Stimulated activated CD4-positive, alpha-beta T cell treated with anti-CD3 and anti-CD28 coated beads, Interleukin-1b, Interleukin-23, amount 100 ng/mL, for 24 hours (primary cell): ENCODE data around the gene ELANE.
"Not testable (repeated sequence)": the region's sequence is repeated elsewhere in the genome, so short reads cannot be mapped to it uniquely, and the experiment has no call there.

Experiments
- DNase-seq, 4 experiments: peaks; one replicate each; pipeline ENCODE4 v3.0.0-alpha.2; 2020; ENCODE audit warnings: low read depth in 4 of 4, low spot score in 1 of 4

ELANE gene

DNA sequence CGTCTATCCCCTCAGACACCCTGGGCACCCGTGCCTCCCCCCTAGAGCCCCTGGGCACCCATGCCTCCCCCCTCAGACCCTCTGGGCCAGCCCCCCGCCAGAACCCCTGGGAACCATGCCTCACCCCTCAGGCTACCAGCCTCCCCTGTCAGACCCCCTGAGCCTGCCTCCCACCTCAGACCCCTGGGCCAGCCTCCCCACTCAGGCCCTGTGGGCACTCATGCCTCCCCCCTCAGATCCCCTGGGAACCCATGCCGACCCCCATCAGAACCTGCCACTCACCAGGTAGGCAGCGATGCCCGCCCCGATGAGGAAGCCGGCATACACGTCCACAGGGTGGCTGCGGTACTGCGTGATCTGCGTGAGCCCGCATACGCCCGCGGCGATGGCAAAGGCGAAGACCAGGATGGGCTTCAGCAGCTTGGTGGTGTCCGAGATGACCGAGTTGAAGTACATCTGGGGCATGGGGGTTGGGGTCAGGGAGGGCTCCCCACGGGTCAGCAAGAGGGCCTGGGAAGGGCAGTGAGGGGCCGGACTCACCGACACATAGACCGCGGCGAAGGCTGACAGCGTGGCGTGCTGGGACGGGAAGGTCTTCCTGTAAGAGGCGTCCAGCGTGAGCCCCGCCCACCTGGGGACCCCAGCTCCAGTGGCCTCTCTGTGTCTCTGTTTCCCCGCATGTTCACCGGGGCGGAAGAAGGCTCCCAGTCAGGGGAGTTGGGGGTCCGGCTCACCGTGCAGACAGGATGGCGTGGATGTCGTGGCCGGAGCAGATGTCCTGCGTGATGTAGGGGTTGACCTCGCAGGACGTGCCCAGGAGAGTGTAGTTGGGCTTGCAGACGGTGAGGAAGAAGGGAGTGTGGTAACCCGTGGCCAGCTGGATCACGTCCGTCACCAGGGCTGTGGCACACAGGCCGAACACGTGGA lies 37.7 kb upstream of the ELANE start:
- DNase-seq: no peak

- DNase-seq: no peak
Measured at GRCh38 chr19:815079-815774, 36.9 kb upstream of the ELANE start.

DNA sequence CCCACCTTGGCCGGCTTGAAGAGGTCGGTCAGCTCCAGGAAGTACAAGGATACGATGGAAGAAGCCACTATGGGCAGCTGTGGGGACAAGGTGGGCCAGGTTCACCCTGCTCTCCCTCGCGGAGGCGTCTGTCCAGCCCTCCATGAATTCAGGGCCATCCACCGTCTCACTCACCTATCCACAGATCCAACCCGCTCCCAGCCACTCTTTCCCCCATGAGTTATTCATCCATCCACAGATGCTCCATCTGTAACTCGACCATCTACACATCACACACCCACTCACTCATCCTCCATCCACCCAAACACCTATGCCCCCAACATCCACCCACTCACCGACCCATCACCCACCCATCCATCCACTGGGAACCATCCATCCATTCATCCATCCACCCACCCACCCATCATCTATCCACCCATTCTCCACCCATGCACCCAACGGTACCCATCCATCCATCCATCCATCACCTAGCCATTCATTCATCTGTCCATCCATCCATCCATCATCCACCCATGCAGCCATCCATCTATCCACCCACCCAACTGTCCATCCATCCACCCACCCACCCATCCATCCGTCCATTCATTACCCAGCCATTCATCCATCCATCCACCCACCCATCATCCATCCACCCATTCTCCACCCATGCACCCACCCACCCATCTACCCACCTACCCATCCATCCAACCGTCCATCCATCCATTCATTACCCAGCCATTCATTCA lies 36.2 kb upstream of the ELANE start:
- no peak for DNase-seq

GRCh38 chr19:816500-816857 lies 35.6 kb upstream of the ELANE start:
- no peak for DNase-seq

DNA sequence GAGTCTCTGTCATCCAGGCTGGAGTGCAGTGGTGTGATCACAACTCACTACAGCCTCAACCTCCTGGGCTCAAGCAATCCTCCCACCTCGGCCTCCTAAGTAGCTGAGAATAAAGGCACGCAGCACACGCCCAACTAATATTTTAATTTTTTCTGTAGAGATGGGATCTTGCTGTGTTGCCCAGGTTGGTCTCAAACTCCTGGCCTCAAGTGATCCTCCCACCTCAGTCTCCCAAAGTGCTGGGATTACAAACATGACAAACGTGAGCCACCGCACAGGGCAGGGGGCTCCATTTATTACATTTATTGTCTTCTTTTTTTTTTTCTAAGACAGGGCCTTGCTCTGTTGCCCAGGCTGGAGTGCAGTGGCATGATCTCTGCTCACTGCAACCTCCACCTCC lies 31.9 kb upstream of the ELANE start:
- not testable (repeated sequence) for DNase-seq

- no peak for DNase-seq
Measured at GRCh38 chr19:821231-821824, 30.8 kb upstream of the ELANE start.

DNA sequence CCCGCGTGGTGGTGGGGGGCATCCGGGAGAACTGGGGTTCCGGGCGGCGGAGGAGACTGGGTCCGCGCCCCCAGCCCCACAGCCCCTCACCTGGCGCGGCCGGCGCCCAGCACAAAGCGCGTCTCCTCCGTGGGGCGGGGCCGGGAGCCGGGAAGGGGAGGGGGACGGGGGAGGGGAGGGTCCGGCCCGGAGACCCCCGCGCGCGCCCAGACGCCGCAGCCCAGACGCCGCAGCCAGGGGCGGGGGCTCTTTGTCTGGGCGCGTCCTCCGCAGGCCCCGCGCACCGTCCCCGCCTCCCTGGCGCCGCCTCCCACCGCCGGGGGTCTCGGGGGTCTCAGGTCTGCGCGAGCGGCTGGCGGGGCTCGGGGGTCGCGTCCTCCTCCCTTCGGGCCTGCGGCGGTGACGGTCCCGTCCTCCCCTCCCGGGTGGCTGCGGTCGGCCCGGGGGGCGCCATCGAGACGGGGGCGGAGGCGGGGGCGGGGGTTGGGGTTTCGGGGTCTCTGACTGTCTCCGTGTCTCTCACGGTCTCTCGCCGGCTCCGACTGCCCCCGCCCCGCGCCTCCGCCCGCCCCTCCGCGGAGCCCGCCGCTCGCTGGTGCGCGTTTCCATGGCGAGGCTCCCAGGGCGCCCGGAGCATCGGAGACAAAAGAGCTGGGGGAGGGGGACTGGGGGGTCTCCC lies 30.1 kb upstream of the ELANE start, which contains the start of gene PLPPR3:
PLPPR3 (minus strand) TSS at position 131 of the 679 bp plus-strand sequence. CDS start 396 bp downstream, outside the sequence.
- DNase-seq: no peak

DNA sequence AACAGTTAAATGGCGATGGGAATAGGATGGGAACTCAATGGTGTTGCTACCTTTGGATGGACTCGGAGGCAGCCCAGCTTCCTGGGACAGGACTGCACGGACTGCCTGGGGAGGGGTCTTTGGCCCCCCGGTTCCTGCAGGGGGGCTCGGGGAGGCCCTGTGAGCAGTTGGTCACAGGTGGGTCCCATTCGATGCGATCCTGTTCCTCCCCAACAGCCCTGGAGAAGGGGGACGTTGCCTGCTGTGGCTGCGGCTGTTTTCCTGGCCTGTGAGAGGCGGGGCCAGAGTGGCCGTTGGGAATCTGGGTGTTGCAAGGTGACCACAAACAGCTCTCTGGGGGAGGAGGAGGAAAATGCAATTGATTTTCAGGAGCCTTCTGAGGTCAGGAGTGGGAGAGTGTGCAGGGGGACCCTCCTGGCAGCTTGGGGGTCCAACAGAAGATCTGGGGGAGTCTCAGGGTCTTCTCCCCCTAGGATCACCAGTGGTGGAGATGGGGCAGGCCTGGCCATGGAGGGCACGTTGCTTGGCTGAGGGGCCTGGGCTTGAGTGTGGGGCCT lies 28.5 kb upstream of the ELANE start:
- DNase-seq: no peak

- DNase-seq: no peak
Measured at GRCh38 chr19:824885-825284, 27.2 kb upstream of the ELANE start.

- no peak for DNase-seq
Measured at GRCh38 chr19:825897-826644, 26.0 kb upstream of the ELANE start.

- no peak for DNase-seq
Measured at GRCh38 chr19:827314-827709, 24.8 kb upstream of the ELANE start.

- no peak for DNase-seq
Measured at GRCh38 chr19:827710-828321, 24.3 kb upstream of the ELANE start, which contains the start of gene AZU1. AZU1 (plus strand) TSS chr19:827837; CDS start chr19:827847, 10 bp downstream.

GRCh38 chr19:829129-829758 lies 22.9 kb upstream of the ELANE start:
- no peak for DNase-seq

DNA sequence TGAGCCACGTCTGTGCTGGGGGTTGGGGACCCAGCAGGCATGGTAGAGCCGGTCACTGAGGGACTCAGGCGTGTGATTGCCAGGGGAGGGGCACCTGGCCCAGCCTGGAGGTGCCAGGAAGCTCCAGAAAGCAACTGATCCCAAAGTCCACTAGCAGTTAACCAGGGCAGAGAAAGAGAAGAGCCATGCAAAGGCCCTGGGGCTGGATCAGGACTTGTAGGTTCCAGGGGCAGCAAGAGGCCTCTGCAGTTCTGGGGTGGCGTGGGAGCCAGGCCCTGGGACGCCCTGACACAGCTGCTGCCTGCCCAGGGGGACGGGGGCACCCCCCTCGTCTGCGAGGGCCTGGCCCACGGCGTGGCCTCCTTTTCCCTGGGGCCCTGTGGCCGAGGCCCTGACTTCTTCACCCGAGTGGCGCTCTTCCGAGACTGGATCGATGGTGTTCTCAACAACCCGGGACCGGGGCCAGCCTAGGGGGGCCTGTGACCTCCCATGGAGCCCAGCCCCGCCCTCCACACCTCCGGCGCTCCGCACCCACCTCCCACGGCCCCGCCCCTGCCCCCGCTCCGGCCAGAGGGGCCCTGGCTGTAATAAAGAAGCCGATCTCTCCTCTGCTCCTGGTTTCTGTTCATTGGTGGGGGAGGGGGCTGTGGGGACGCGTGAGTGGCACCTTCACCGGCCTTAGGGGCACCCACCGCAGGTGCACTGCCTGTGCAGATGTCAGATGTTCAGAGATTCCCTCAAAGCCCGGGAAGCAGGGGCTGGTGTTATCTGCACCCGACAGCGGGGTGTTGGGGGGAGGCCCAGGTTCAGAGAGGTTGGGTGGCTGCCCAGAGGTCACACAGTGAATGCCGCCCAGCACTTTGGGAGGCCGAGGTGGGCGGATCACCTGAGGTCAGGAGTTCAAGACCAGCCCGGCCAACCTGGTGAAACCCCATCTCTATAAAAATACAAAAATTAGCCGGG lies 20.4 kb upstream of the ELANE start:
- DNase-seq: no peak

DNA sequence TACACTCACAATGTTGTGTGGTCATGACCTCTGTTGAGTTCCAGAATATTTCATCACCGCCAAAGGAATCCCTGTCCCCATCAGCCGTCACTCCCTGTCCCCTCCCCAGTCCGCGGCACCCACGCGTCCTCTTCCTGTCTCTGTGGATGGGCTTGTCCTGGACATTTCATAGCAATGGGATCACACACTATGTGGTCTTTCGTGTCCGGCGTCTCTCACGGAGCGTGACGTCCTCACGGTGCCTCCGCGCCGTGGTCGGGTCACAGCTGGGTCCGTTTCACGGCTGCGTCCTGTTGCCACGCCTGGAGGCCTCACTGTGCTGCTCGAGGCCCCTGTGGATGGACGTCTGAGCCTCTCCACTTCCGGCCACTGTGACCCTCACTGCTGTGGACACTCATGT lies 17.9 kb upstream of the ELANE start:
- DNase-seq: no peak

DNA sequence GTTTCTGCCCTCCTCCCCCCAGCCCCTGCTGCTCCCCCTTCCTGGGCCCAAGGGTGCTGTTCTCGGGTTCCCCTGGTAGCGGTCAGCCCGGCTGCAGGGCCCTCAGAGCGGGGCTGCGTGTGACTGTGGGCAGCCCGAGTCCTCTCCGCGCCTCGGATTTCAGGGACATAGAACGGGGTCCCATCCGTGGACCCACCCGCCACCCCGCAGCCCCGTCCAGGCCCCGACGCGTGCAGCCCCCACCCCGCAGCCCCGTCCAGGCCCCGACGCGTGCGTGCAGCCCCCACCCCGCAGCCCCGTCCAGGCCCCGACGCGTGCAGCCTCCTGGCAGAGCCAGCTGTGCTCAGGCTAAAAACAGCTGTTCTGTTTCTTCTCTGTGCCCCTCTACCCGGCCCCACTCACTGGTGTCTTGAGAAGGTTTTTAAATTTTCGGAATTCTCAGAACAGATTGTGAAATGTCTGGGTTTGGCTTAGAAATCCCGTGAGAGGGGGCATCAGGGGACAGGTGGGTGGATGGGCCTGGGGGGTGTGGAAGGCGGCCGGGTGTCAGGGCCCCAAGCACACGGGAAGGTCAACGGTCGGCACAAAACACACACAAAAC lies 16.8 kb upstream of the ELANE start:
- no peak for DNase-seq

- DNase-seq: no peak
Measured at GRCh38 chr19:840519-841206, 11.4 kb upstream of the ELANE start, which contains the start of gene PRTN3. PRTN3 (plus strand) TSS chr19:840999; CDS start chr19:841009, 10 bp downstream.
